GM23338 (cell line): Measurements from ENCODE around the gene MYOCOS. TPM values are rescaled to one million over a fixed set of nuclear protein-coding genes. Genes with fewer than 3 reads are reported as not detected.
A peak's percentile ranks its signal among the peaks of the same experiment; 100 is the strongest.

Source experiments
- ATAC-seq: fragments of 200-7000 bp; cut with Tn5 transposase; 3 replicates; pipeline ENCODE4 v1.9.1; 2020
- DNase-seq: peaks from one replicate; pipeline ENCODE4 v3.0.0-alpha.2; 2015; ENCODE audit warnings: low spot score
- H2AFZ ChIP-seq: fragments of 200-600 bp; sonication (generic); 2 replicates; pipeline ENCODE4 v1.8.0; 2016; ENCODE audit warnings: antibody characterized with exemption, mild to moderate bottlenecking, moderate library complexity
- H3F3A ChIP-seq: fragments of 200-600 bp; sonication (generic); replicated peaks from 2 replicates; pipeline ENCODE4 v1.8.0; 2017; ENCODE audit warnings: antibody characterized with exemption, mixed run types, low read depth
- H3K27ac ChIP-seq: fragments of 200-600 bp; sonication (generic); 2 replicates; pipeline ENCODE4 v1.6.1; 2016; ENCODE audit warnings: low read depth
- H3K27me3 ChIP-seq: fragments of 200-600 bp; sonication (generic); 2 replicates; pipeline ENCODE4 v1.8.0; 2016; ENCODE audit warnings: mild to moderate bottlenecking, mixed run types, moderate library complexity; ENCODE audit not compliant: insufficient read depth
- H3K36me3 ChIP-seq: fragments of 200-600 bp; sonication (generic); 2 replicates; pipeline ENCODE4 v1.8.0; 2016; ENCODE audit warnings: mild to moderate bottlenecking; ENCODE audit not compliant: insufficient read depth
- H3K4me1 ChIP-seq: fragments of 200-600 bp; sonication (generic); 2 replicates; pipeline ENCODE4 v1.8.0; 2016; ENCODE audit warnings: mild to moderate bottlenecking, moderate library complexity; ENCODE audit not compliant: insufficient read depth
- H3K4me2 ChIP-seq: fragments of 200-600 bp; sonication (generic); 2 replicates; pipeline ENCODE4 v1.7.1; 2017; ENCODE audit warnings: mixed run types
- H3K4me3 ChIP-seq: fragments of 200-600 bp; sonication (generic); 2 replicates; pipeline ENCODE4 v1.6.1; 2016; ENCODE audit warnings: mixed run types
- H3K79me2 ChIP-seq: fragments of 200-600 bp; sonication (generic); replicated peaks from 2 replicates; pipeline ENCODE4 v1.8.0; 2017; ENCODE audit warnings: mild to moderate bottlenecking; ENCODE audit not compliant: insufficient read depth
- H3K9me2 ChIP-seq: fragments of 200-600 bp; sonication (generic); 2 replicates; pipeline ENCODE4 v1.8.0; 2017; ENCODE audit not compliant: insufficient read depth
- H4K20me1 ChIP-seq: fragments of 200-600 bp; sonication (generic); replicated peaks from 2 replicates; pipeline ENCODE4 v1.8.0; 2017; ENCODE audit warnings: mild to moderate bottlenecking; ENCODE audit not compliant: insufficient read depth
- H3K27ac Mint-ChIP-seq: 2 replicates; pipeline ENCODE4 v1.8.0; 2020; ENCODE audit warnings: inconsistent platforms, mild to moderate bottlenecking, moderate library complexity, mixed read lengths
- H3K27me3 Mint-ChIP-seq: 3 replicates; pipeline ENCODE4 v1.8.0; 2022; ENCODE audit warnings: low read depth, mild to moderate bottlenecking, moderate library complexity, mixed read lengths, inconsistent platforms; ENCODE audit not compliant: insufficient read depth, poor library complexity
- H3K36me3 Mint-ChIP-seq: 3 replicates; pipeline ENCODE4 v1.8.0; 2021; ENCODE audit warnings: low read depth, mild to moderate bottlenecking, inconsistent platforms, moderate library complexity, mixed read lengths
- H3K4me1 Mint-ChIP-seq: 3 replicates; pipeline ENCODE4 v1.8.0; 2020; ENCODE audit warnings: mild to moderate bottlenecking, inconsistent platforms, mixed read lengths
- H3K4me3 Mint-ChIP-seq: 3 replicates; pipeline ENCODE4 v1.8.0; 2021; ENCODE audit warnings: moderate library complexity, mild to moderate bottlenecking, inconsistent platforms, mixed read lengths
- H3K9me3 Mint-ChIP-seq: 3 replicates; pipeline ENCODE4 v1.8.0; 2020; ENCODE audit warnings: moderate library complexity, mild to moderate bottlenecking, inconsistent platforms, mixed read lengths
- CREB1 ChIP-seq: fragments of 250-450 bp; sonication (Bioruptor Pico); IDR thresholded peaks from 2 replicates; pipeline ENCODE4 v1.5.0; 2020; ENCODE audit warnings: low read depth, mild to moderate bottlenecking, moderate library complexity
- EZH2phosphoT487 ChIP-seq: fragments of 200-600 bp; sonication (generic); IDR thresholded peaks from one replicate; pipeline ENCODE4 v1.8.1; 2018; ENCODE audit warnings: antibody characterized with exemption; ENCODE audit not compliant: unreplicated experiment
- NANOG ChIP-seq: IDR thresholded peaks from 2 replicates; pipeline ENCODE4 v1.6.1; 2016; ENCODE audit warnings: antibody characterized with exemption, borderline replicate concordance
- STAT1 ChIP-seq: IDR thresholded peaks from one replicate; pipeline ENCODE4 v1.6.1; 2016; ENCODE audit warnings: antibody characterized with exemption; ENCODE audit not compliant: unreplicated experiment
- ZNF114 ChIP-seq: fragments of 250-450 bp; sonication (Bioruptor Pico); IDR thresholded peaks from 2 replicates; pipeline ENCODE4 v1.5.0; 2020; ENCODE audit warnings: mild to moderate bottlenecking, moderate library complexity
- ZNF331 ChIP-seq: fragments of 250-450 bp; sonication (Bioruptor Pico); IDR thresholded peaks from 2 replicates; pipeline ENCODE4 v1.5.0; 2020; ENCODE audit warnings: low read depth, mild to moderate bottlenecking, moderate library complexity
- polyA plus RNA-seq: library from polyadenylated mRNA; unstranded; fragments of >200 nt; fragmentation: Nextera tagmentation; extraction: Ambion mirVana; gene quantifications from 2 replicates; pipeline ENCODE4 v1.2.1, GENCODE V29; 2016
- total RNA-seq: library from RNA; depleted of rRNA; stranded (reverse); fragments of >200 nt; shearing (Covaris generic); gene quantifications from 2 replicates; pipeline ENCODE4 v1.2.3, GENCODE V29; 2014
- TF ChIP-seq, protein P1 (sequence below): IDR thresholded peaks from one replicate; pipeline ENCODE4 v1.6.1; 2018; ENCODE audit warnings: antibody characterized with exemption; ENCODE audit not compliant: unreplicated experiment
- TF ChIP-seq, protein P2 (sequence below), 2 experiments: fragments of 200-600 bp in 1 of 2; sonication (generic) in 1 of 2; conservative IDR thresholded peaks; 2 replicates each; pipeline versions ENCODE4 v1.5.1 to v1.6.1; 2016 to 2017; ENCODE audit warnings: antibody characterized with exemption in 2 of 2, low read depth in 2 of 2, mild to moderate bottlenecking in 2 of 2, moderate library complexity in 1 of 2
- TF ChIP-seq, protein P3 (sequence below): IDR thresholded peaks from 2 replicates; pipeline ENCODE4 v1.6.1; 2016; ENCODE audit warnings: antibody characterized with exemption

Gene MYOCOS
- total and polyA plus RNA-seq, 2 experiments from 2014 or later, result not detected

DNA sequence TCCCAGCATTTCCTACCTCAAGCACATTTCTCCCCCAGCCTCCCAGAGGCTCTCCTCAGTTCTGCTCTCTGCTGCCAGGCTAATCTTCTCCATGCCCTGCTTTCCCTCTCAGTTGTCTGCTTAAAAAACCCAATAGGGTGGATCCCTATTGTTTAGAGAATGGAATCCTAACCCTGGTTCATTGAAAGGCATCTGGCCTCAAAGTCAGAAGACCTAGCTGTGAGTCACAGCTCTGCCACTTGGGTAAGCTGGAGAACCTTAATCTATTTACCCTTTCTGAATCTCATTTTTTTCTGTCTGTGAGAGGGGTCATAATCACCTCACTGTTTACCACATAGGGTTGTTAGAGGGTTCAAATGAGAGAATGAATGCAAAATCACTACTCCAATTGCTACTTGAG lies 42.9 kb downstream of the MYOCOS start:
- H3K27me3 ChIP-seq, result no peaks in the 10 kb centered on the region
- Mint-ChIP-seq H3K27me3 (no peaks in the 10 kb centered on the region), H3K9me3 (no peaks in the 10 kb centered on the region), H3K27ac (no peak overlapping the region), H3K4me3 (no peak overlapping the region), H3K4me1 (peaks cover 12% of the 10 kb centered on the region), H3K36me3 (no peaks in the 10 kb centered on the region)
- no peaks in the 10 kb centered on the region for H3K79me2 ChIP-seq
- no peak for ATAC-seq
- H3F3A ChIP-seq, result no peaks in the 10 kb centered on the region
- TF ChIP-seq, protein P1, sequence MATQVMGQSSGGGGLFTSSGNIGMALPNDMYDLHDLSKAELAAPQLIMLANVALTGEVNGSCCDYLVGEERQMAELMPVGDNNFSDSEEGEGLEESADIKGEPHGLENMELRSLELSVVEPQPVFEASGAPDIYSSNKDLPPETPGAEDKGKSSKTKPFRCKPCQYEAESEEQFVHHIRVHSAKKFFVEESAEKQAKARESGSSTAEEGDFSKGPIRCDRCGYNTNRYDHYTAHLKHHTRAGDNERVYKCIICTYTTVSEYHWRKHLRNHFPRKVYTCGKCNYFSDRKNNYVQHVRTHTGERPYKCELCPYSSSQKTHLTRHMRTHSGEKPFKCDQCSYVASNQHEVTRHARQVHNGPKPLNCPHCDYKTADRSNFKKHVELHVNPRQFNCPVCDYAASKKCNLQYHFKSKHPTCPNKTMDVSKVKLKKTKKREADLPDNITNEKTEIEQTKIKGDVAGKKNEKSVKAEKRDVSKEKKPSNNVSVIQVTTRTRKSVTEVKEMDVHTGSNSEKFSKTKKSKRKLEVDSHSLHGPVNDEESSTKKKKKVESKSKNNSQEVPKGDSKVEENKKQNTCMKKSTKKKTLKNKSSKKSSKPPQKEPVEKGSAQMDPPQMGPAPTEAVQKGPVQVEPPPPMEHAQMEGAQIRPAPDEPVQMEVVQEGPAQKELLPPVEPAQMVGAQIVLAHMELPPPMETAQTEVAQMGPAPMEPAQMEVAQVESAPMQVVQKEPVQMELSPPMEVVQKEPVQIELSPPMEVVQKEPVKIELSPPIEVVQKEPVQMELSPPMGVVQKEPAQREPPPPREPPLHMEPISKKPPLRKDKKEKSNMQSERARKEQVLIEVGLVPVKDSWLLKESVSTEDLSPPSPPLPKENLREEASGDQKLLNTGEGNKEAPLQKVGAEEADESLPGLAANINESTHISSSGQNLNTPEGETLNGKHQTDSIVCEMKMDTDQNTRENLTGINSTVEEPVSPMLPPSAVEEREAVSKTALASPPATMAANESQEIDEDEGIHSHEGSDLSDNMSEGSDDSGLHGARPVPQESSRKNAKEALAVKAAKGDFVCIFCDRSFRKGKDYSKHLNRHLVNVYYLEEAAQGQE, result no peak
- TF ChIP-seq CREB1 (CRISPR knock-in tag), result no peak
- no peak for TF ChIP-seq NANOG
- TF ChIP-seq ZNF331, result no peak
- no peak for TF ChIP-seq STAT1
- no peak for TF ChIP-seq EZH2phosphoT487
- TF ChIP-seq, protein P2, sequence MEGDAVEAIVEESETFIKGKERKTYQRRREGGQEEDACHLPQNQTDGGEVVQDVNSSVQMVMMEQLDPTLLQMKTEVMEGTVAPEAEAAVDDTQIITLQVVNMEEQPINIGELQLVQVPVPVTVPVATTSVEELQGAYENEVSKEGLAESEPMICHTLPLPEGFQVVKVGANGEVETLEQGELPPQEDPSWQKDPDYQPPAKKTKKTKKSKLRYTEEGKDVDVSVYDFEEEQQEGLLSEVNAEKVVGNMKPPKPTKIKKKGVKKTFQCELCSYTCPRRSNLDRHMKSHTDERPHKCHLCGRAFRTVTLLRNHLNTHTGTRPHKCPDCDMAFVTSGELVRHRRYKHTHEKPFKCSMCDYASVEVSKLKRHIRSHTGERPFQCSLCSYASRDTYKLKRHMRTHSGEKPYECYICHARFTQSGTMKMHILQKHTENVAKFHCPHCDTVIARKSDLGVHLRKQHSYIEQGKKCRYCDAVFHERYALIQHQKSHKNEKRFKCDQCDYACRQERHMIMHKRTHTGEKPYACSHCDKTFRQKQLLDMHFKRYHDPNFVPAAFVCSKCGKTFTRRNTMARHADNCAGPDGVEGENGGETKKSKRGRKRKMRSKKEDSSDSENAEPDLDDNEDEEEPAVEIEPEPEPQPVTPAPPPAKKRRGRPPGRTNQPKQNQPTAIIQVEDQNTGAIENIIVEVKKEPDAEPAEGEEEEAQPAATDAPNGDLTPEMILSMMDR (conservative IDR thresholded peaks at IDR 0.05; ENCODE audit: low read depth in 2 of 2), result no peak
- no peak for TF ChIP-seq ZNF114 (CRISPR knock-in tag)
- TF ChIP-seq, protein P3, sequence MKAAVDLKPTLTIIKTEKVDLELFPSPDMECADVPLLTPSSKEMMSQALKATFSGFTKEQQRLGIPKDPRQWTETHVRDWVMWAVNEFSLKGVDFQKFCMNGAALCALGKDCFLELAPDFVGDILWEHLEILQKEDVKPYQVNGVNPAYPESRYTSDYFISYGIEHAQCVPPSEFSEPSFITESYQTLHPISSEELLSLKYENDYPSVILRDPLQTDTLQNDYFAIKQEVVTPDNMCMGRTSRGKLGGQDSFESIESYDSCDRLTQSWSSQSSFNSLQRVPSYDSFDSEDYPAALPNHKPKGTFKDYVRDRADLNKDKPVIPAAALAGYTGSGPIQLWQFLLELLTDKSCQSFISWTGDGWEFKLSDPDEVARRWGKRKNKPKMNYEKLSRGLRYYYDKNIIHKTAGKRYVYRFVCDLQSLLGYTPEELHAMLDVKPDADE, result no peak
- no peak for DNase-seq
- H3K4me3 ChIP-seq, result no peak overlapping the region
- no peak overlapping the region for H3K27ac ChIP-seq
- H3K4me2 ChIP-seq, result no peak overlapping the region
- no peaks in the 10 kb centered on the region for H4K20me1 ChIP-seq
- peak overlapping the region; percentile 56 for H2AFZ ChIP-seq
- H3K36me3 ChIP-seq, result no peaks in the 10 kb centered on the region
- peaks cover 4% of the 10 kb centered on the region; the same call in 1 of the 2 replicates for H3K4me1 ChIP-seq
- no peaks in the 10 kb centered on the region for H3K9me2 ChIP-seq
